ENCODE results near the gene OTC. TPM values are rescaled to one million over a fixed set of nuclear protein-coding genes. Genes with fewer than 3 reads are reported as not detected.

OTC gene
- polyA plus RNA-seq, 1 donor from 2014 or later: not detected

DNA sequence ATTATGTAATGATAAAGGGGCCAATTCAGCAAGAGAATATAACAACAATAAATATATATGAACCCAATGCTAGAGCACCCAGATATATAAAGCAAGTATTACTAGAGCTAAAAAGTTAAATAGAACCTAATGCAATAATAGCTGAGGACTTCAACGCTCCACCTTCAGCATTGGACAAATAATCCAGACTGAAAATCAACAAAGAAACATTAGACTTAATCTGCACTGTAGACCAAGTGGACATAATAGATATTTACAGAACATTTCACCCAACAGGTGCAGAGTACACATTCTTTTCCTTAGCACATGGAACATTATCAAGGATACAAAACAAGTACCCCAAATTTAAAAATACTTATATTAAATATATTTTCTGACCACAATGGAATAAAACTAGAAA is 24.3 kb downstream of the OTC start:
- no peak overlapping the region for H2AFZ ChIP-seq (ENCODE audit: low read depth, low read length)
- no peak overlapping the region for H3K4me3 ChIP-seq (ENCODE audit: low read length)
- H3K9ac ChIP-seq (ENCODE audit: low read length): no peak overlapping the region
- H3K79me2 ChIP-seq (replicated peaks; ENCODE audit: insufficient read depth, low read length): no peaks in the 10 kb centered on the region
- no peak overlapping the region for H3K27ac ChIP-seq (ENCODE audit: low read length)
- no peaks in the 10 kb centered on the region for H4K20me1 ChIP-seq (ENCODE audit: insufficient read depth)
- H3K27me3 ChIP-seq (ENCODE audit: insufficient read depth, low read depth, low read length): no peaks in the 10 kb centered on the region
- no peaks in the 10 kb centered on the region for H3K9me3 ChIP-seq (ENCODE audit: low read length)
- TF ChIP-seq EZH2 (IDR thresholded peaks at IDR 0.05; ENCODE audit: borderline replicate concordance, insufficient read depth, low read length, poor library complexity, severe bottlenecking) (no peak), EP300 (conservative IDR thresholded peaks at IDR 0.05; ENCODE audit: poor library complexity, severe bottlenecking) (no peak), SMC3 (conservative IDR thresholded peaks at IDR 0.05; ENCODE audit: poor library complexity) (no peak), POLR2AphosphoS5 (IDR thresholded peaks at IDR 0.05) (no peak), MXI1 (conservative IDR thresholded peaks at IDR 0.05; ENCODE audit: poor library complexity, severe bottlenecking) (no peak), RAD21 (conservative IDR thresholded peaks at IDR 0.05) (no peak), TAF1 (IDR thresholded peaks at IDR 0.05; ENCODE audit: low read depth) (no peak)
- TF ChIP-seq, protein P1, sequence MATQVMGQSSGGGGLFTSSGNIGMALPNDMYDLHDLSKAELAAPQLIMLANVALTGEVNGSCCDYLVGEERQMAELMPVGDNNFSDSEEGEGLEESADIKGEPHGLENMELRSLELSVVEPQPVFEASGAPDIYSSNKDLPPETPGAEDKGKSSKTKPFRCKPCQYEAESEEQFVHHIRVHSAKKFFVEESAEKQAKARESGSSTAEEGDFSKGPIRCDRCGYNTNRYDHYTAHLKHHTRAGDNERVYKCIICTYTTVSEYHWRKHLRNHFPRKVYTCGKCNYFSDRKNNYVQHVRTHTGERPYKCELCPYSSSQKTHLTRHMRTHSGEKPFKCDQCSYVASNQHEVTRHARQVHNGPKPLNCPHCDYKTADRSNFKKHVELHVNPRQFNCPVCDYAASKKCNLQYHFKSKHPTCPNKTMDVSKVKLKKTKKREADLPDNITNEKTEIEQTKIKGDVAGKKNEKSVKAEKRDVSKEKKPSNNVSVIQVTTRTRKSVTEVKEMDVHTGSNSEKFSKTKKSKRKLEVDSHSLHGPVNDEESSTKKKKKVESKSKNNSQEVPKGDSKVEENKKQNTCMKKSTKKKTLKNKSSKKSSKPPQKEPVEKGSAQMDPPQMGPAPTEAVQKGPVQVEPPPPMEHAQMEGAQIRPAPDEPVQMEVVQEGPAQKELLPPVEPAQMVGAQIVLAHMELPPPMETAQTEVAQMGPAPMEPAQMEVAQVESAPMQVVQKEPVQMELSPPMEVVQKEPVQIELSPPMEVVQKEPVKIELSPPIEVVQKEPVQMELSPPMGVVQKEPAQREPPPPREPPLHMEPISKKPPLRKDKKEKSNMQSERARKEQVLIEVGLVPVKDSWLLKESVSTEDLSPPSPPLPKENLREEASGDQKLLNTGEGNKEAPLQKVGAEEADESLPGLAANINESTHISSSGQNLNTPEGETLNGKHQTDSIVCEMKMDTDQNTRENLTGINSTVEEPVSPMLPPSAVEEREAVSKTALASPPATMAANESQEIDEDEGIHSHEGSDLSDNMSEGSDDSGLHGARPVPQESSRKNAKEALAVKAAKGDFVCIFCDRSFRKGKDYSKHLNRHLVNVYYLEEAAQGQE (IDR thresholded peaks at IDR 0.05; ENCODE audit: borderline replicate concordance): no peak
- TF ChIP-seq, protein P2, sequence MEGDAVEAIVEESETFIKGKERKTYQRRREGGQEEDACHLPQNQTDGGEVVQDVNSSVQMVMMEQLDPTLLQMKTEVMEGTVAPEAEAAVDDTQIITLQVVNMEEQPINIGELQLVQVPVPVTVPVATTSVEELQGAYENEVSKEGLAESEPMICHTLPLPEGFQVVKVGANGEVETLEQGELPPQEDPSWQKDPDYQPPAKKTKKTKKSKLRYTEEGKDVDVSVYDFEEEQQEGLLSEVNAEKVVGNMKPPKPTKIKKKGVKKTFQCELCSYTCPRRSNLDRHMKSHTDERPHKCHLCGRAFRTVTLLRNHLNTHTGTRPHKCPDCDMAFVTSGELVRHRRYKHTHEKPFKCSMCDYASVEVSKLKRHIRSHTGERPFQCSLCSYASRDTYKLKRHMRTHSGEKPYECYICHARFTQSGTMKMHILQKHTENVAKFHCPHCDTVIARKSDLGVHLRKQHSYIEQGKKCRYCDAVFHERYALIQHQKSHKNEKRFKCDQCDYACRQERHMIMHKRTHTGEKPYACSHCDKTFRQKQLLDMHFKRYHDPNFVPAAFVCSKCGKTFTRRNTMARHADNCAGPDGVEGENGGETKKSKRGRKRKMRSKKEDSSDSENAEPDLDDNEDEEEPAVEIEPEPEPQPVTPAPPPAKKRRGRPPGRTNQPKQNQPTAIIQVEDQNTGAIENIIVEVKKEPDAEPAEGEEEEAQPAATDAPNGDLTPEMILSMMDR (IDR thresholded peaks at IDR 0.05; ENCODE audit: poor library complexity, severe bottlenecking): no peak
- H3F3A ChIP-seq (ENCODE audit: insufficient read depth, low read length, poor library complexity, severe bottlenecking): no peaks in the 10 kb centered on the region
- no peaks in the 10 kb centered on the region for H3K36me3 ChIP-seq (ENCODE audit: insufficient read depth, low read length)
- no peaks in the 10 kb centered on the region for H3K9me2 ChIP-seq (ENCODE audit: insufficient read depth, low read length)
- H3K4me2 ChIP-seq (ENCODE audit: low read length): no peak overlapping the region

DNA sequence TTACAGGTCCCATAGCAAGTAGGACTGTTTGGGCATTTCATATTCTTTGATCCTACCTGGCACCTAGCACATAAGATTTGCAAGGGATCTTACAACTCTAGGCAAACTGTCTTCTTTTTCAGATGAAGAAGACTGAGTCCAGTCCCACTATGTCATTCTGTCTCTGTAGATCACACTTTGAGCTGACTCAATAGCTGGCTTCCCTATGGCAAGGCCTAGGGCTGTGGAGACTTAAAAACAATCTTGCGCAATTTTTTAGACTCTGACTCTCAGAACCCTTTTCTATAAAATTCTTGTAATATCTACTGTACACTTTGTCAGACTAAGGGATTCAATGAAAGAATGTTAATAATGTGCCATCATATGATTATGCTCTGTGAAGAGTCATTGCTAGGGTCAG is 26.7 kb downstream of the OTC start:
- no peaks in the 10 kb centered on the region for H3K27me3 ChIP-seq (ENCODE audit: insufficient read depth, low read depth, low read length)
- H3F3A ChIP-seq (ENCODE audit: insufficient read depth, low read length, poor library complexity, severe bottlenecking): no peaks in the 10 kb centered on the region

More for the DNA sequence above, 26.7 kb downstream of the OTC start:
- TF ChIP-seq EZH2 (IDR thresholded peaks at IDR 0.05; ENCODE audit: borderline replicate concordance, insufficient read depth, low read length, poor library complexity, severe bottlenecking) (no peak), POLR2AphosphoS5 (IDR thresholded peaks at IDR 0.05) (no peak), RAD21 (conservative IDR thresholded peaks at IDR 0.05) (no peak), EP300 (conservative IDR thresholded peaks at IDR 0.05; ENCODE audit: poor library complexity, severe bottlenecking) (no peak), SMC3 (conservative IDR thresholded peaks at IDR 0.05; ENCODE audit: poor library complexity) (no peak), TAF1 (IDR thresholded peaks at IDR 0.05; ENCODE audit: low read depth) (no peak), MXI1 (conservative IDR thresholded peaks at IDR 0.05; ENCODE audit: poor library complexity, severe bottlenecking) (no peak)
- TF ChIP-seq, protein P2 (IDR thresholded peaks at IDR 0.05; ENCODE audit: poor library complexity, severe bottlenecking): no peak
- TF ChIP-seq, protein P1 (IDR thresholded peaks at IDR 0.05; ENCODE audit: borderline replicate concordance): no peak
- H3K4me3 ChIP-seq (ENCODE audit: low read length): no peak overlapping the region
- H3K27ac ChIP-seq (ENCODE audit: low read length): no peak overlapping the region
- no peak overlapping the region for H3K9ac ChIP-seq (ENCODE audit: low read length)
- H3K36me3 ChIP-seq (ENCODE audit: insufficient read depth, low read length): no peaks in the 10 kb centered on the region
- H4K20me1 ChIP-seq (ENCODE audit: insufficient read depth): no peaks in the 10 kb centered on the region
- H3K4me2 ChIP-seq (ENCODE audit: low read length): no peak overlapping the region
- H3K79me2 ChIP-seq (replicated peaks; ENCODE audit: insufficient read depth, low read length): no peaks in the 10 kb centered on the region
- H3K9me3 ChIP-seq (ENCODE audit: low read length): no peaks in the 10 kb centered on the region
- H2AFZ ChIP-seq (ENCODE audit: low read depth, low read length): no peak overlapping the region
- no peaks in the 10 kb centered on the region for H3K9me2 ChIP-seq (ENCODE audit: insufficient read depth, low read length)
